ENCODE measurements around the gene MYCBP. TPM values are rescaled to one million over a fixed set of nuclear protein-coding genes. Genes with fewer than 3 reads are reported as not detected.

The MYCBP gene
- total RNA-seq, 1 donor from 2014 or later = 28.9 TPM

DNA sequence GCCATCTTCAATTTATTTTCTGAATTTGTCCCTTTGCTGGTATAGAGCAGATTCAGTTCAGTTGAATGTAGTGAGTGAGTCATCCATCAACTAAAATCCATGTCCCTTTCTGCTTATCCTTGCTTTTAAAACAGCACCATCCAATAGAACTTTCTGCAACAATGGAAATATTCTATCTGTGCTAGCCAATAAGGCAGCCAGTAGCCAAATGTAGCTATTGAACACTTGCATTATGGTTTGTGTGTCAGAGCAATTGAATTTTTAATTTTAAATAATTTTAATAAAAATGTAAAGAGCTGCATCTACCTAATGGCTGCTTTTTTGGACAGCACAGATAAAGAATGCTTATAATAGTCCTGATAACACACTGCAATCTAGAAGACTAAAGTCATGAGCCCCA is 8.3 kb upstream of the MYCBP start, which contains the start of gene GJA9:
Gene GJA9, minus strand, starts transcription at position 101 of the 400 bp plus-strand sequence. CDS start 5,489 bp downstream, outside the sequence.
- no peaks in the 10 kb centered on the region for H3K79me2 ChIP-seq (ENCODE audit: insufficient read depth, low read length)
- H3K27me3 Mint-ChIP-seq (ENCODE audit: low read depth, unreplicated experiment) = no peaks in the 10 kb centered on the region
- no peaks in the 10 kb centered on the region for H3K27me3 ChIP-seq (ENCODE audit: insufficient read depth, low read length)
- H3K27ac Mint-ChIP-seq (ENCODE audit: unreplicated experiment) = no peak within 1 kb of the TSS
- H3K36me3 Mint-ChIP-seq (ENCODE audit: low read depth, unreplicated experiment) = no peaks in the 10 kb centered on the region
- no peak within 1 kb of the TSS for H3K4me3 ChIP-seq (ENCODE audit: insufficient read depth, low read depth, low read length)
- no peaks in the 10 kb centered on the region for H3K4me1 Mint-ChIP-seq (ENCODE audit: low read depth, unreplicated experiment)
- no peaks in the 10 kb centered on the region for H3K9me3 Mint-ChIP-seq (ENCODE audit: unreplicated experiment)
- TF ChIP-seq, protein P1, sequence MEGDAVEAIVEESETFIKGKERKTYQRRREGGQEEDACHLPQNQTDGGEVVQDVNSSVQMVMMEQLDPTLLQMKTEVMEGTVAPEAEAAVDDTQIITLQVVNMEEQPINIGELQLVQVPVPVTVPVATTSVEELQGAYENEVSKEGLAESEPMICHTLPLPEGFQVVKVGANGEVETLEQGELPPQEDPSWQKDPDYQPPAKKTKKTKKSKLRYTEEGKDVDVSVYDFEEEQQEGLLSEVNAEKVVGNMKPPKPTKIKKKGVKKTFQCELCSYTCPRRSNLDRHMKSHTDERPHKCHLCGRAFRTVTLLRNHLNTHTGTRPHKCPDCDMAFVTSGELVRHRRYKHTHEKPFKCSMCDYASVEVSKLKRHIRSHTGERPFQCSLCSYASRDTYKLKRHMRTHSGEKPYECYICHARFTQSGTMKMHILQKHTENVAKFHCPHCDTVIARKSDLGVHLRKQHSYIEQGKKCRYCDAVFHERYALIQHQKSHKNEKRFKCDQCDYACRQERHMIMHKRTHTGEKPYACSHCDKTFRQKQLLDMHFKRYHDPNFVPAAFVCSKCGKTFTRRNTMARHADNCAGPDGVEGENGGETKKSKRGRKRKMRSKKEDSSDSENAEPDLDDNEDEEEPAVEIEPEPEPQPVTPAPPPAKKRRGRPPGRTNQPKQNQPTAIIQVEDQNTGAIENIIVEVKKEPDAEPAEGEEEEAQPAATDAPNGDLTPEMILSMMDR (IDR thresholded peaks at IDR 0.05; ENCODE audit: insufficient read depth, low read depth, low read length) = no peak
- TF ChIP-seq EZH2 (IDR thresholded peaks at IDR 0.05; ENCODE audit: insufficient read depth, low read length) = no peak
- DNase-seq (ENCODE audit: low read depth) (no peak), FAIRE-seq (peak; percentile 45)
- H3K9me3 ChIP-seq (ENCODE audit: insufficient read depth, low read depth, low read length) = no peaks in the 10 kb centered on the region
- H4K20me1 ChIP-seq (ENCODE audit: insufficient read depth, low read length) = peaks cover 3% of the 10 kb centered on the region
- H3K9ac ChIP-seq (ENCODE audit: low read length) = no peak within 1 kb of the TSS
- H3K27ac ChIP-seq (ENCODE audit: low read depth, low read length) = no peak within 1 kb of the TSS
- H3K36me3 ChIP-seq (ENCODE audit: insufficient read depth, low read length) = no peaks in the 10 kb centered on the region
- H3K4me1 ChIP-seq (ENCODE audit: insufficient read depth, low read length) = no peaks in the 10 kb centered on the region
- no peak within 1 kb of the TSS for H3K4me3 Mint-ChIP-seq (ENCODE audit: unreplicated experiment)
- H2AFZ ChIP-seq (ENCODE audit: low read depth, low read length) = no peak within 1 kb of the TSS
- no peak within 1 kb of the TSS for H3K4me2 ChIP-seq (ENCODE audit: low read length)

DNA sequence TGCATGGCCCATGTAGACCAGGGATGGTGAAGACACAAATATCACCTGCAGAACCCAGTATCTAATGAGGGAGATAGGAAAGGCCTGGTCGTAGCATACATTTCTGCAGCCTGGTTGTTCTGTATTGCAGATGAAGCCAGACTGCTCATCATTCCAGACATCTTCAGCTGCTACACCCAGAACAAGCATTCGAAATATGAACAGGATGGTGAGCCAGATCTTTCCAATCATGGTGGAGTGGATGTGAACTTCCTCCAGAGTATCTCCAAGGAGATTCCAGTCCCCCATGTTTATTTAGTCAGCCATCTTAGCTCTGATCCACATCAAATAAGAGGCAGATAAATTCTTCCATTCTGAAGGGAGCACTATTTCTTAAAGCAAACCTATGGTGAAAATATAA is 2.7 kb upstream of the MYCBP start:
- peaks cover 28% of the 10 kb centered on the region for H3K79me2 ChIP-seq (ENCODE audit: insufficient read depth, low read length)
- Mint-ChIP-seq H3K9me3 (ENCODE audit: unreplicated experiment) (no peaks in the 10 kb centered on the region), H3K36me3 (ENCODE audit: low read depth, unreplicated experiment) (peaks cover 2% of the 10 kb centered on the region), H3K4me3 (ENCODE audit: unreplicated experiment) (no peak overlapping the region), H3K27me3 (ENCODE audit: low read depth, unreplicated experiment) (no peaks in the 10 kb centered on the region), H3K27ac (ENCODE audit: unreplicated experiment) (no peak overlapping the region), H3K4me1 (ENCODE audit: low read depth, unreplicated experiment) (peaks cover 6% of the 10 kb centered on the region)
- no peak overlapping the region for H3K4me3 ChIP-seq (ENCODE audit: insufficient read depth, low read depth, low read length)
- DNase-seq (ENCODE audit: low read depth) (no peak), FAIRE-seq (no peak)
- H4K20me1 ChIP-seq (ENCODE audit: insufficient read depth, low read length) = peaks cover 8% of the 10 kb centered on the region
- H3K9ac ChIP-seq (ENCODE audit: low read length) = no peak overlapping the region
- no peak overlapping the region for H3K4me2 ChIP-seq (ENCODE audit: low read length)
- no peak for TF ChIP-seq EZH2 (IDR thresholded peaks at IDR 0.05; ENCODE audit: insufficient read depth, low read length)
- TF ChIP-seq, protein P1 (IDR thresholded peaks at IDR 0.05; ENCODE audit: insufficient read depth, low read depth, low read length) = no peak
- no peak overlapping the region for H3K27ac ChIP-seq (ENCODE audit: low read depth, low read length)
- peaks cover 11% of the 10 kb centered on the region for H3K4me1 ChIP-seq (ENCODE audit: insufficient read depth, low read length)
- H3K36me3 ChIP-seq (ENCODE audit: insufficient read depth, low read length) = no peaks in the 10 kb centered on the region
- no peaks in the 10 kb centered on the region for H3K9me3 ChIP-seq (ENCODE audit: insufficient read depth, low read depth, low read length)
- H2AFZ ChIP-seq (ENCODE audit: low read depth, low read length) = no peak overlapping the region
- no peaks in the 10 kb centered on the region for H3K27me3 ChIP-seq (ENCODE audit: insufficient read depth, low read length)

DNA sequence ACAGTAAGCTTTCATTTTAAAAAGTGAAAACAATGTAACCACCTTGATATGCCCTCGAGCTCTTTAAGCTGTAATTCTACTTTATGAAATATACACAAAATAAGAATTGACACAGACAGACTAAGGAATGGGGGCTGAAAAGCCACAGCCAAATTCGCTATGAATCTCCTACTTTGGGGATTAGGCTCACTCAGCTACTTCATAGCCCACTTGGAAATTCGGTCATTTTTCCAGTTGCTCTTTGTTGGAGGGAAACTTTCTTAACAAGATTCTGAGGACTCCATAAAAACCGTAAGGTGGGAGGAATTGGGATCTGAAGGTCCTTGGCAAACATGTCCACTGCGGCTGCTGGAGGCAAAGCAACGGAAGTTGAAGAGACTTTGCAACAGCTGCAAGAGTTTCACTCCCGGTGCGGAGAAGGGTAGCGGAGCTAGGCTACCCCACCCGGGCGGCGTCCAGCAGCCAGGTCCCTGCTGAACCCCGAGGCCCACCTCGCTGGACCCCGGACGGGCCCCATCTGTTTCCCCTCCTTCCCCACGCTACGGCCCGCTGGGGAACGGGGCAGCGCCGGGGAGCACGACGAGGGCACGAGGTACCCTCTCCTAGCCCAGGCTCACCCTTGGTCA is 634 bp downstream of the MYCBP start:
- H3K4me3 Mint-ChIP-seq (ENCODE audit: unreplicated experiment) = peak overlapping the region; percentile 94
- H3K27ac Mint-ChIP-seq (ENCODE audit: unreplicated experiment) = peak overlapping the region; percentile 21

More for the DNA sequence above, 634 bp downstream of the MYCBP start:
- Histone ChIP-seq H3K79me2 (ENCODE audit: insufficient read depth, low read length) (peaks cover 43% of the 10 kb centered on the region), H4K20me1 (ENCODE audit: insufficient read depth, low read length) (peaks cover 17% of the 10 kb centered on the region), H3K9me3 (ENCODE audit: insufficient read depth, low read depth, low read length) (no peaks in the 10 kb centered on the region), H3K4me3 (ENCODE audit: insufficient read depth, low read depth, low read length) (peak overlapping the region; percentile 94), H3K9ac (ENCODE audit: low read length) (peak overlapping the region; percentile 84), H3K27ac (ENCODE audit: low read depth, low read length) (peak overlapping the region; percentile 45), H2AFZ (ENCODE audit: low read depth, low read length) (peak overlapping the region; percentile 84), H3K4me2 (ENCODE audit: low read length) (peak overlapping the region; percentile 95), H3K36me3 (ENCODE audit: insufficient read depth, low read length) (no peaks in the 10 kb centered on the region), H3K27me3 (ENCODE audit: insufficient read depth, low read length) (no peaks in the 10 kb centered on the region), H3K4me1 (ENCODE audit: insufficient read depth, low read length) (peaks cover 11% of the 10 kb centered on the region)
- Mint-ChIP-seq H3K27me3 (ENCODE audit: low read depth, unreplicated experiment) (no peaks in the 10 kb centered on the region), H3K36me3 (ENCODE audit: low read depth, unreplicated experiment) (peaks cover 2% of the 10 kb centered on the region), H3K4me1 (ENCODE audit: low read depth, unreplicated experiment) (peaks cover 6% of the 10 kb centered on the region), H3K9me3 (ENCODE audit: unreplicated experiment) (no peaks in the 10 kb centered on the region)
- FAIRE-seq = no peak
- TF ChIP-seq, protein P1 (IDR thresholded peaks at IDR 0.05; ENCODE audit: insufficient read depth, low read depth, low read length) = no peak
- no peak for TF ChIP-seq EZH2 (IDR thresholded peaks at IDR 0.05; ENCODE audit: insufficient read depth, low read length)
- peak; percentile 7 for DNase-seq (ENCODE audit: low read depth)

Data from astrocyte (in vitro differentiated cells and primary cell).